GM23338 (cell line): Measurements from ENCODE around the gene FAM167B.

Source experiments
- CREB1 ChIP-seq: fragments of 250-450 bp; sonication (Bioruptor Pico); IDR thresholded peaks from 2 replicates; pipeline ENCODE4 v1.5.0; 2020; ENCODE audit warnings: low read depth, mild to moderate bottlenecking, moderate library complexity
- EZH2 ChIP-seq: fragments of 200-600 bp; sonication (generic); IDR thresholded peaks from one replicate; pipeline ENCODE4 v1.8.0; 2017; ENCODE audit warnings: antibody characterized with exemption, mild to moderate bottlenecking, low read depth; ENCODE audit not compliant: unreplicated experiment
- EZH2phosphoT487 ChIP-seq: fragments of 200-600 bp; sonication (generic); IDR thresholded peaks from one replicate; pipeline ENCODE4 v1.8.1; 2018; ENCODE audit warnings: antibody characterized with exemption; ENCODE audit not compliant: unreplicated experiment
- JUNB ChIP-seq: IDR thresholded peaks from one replicate; pipeline ENCODE4 v1.6.1; 2016; ENCODE audit warnings: antibody characterized with exemption; ENCODE audit not compliant: unreplicated experiment
- POLR2AphosphoS5 ChIP-seq: IDR thresholded peaks from 2 replicates; pipeline ENCODE4 v1.6.1; 2016; ENCODE audit warnings: antibody characterized with exemption, low read depth
- STAT1 ChIP-seq: IDR thresholded peaks from one replicate; pipeline ENCODE4 v1.6.1; 2016; ENCODE audit warnings: antibody characterized with exemption; ENCODE audit not compliant: unreplicated experiment
- ZNF114 ChIP-seq: fragments of 250-450 bp; sonication (Bioruptor Pico); IDR thresholded peaks from 2 replicates; pipeline ENCODE4 v1.5.0; 2020; ENCODE audit warnings: mild to moderate bottlenecking, moderate library complexity
- TF ChIP-seq, protein P1 (sequence below), 2 experiments: fragments of 200-600 bp in 1 of 2; sonication (generic) in 1 of 2; conservative IDR thresholded peaks; 2 replicates each; pipeline versions ENCODE4 v1.5.1 to v1.6.1; 2016 to 2017; ENCODE audit warnings: antibody characterized with exemption in 2 of 2, low read depth in 2 of 2, mild to moderate bottlenecking in 2 of 2, moderate library complexity in 1 of 2
- TF ChIP-seq, protein P2 (sequence below): IDR thresholded peaks from one replicate; pipeline ENCODE4 v1.6.1; 2018; ENCODE audit warnings: antibody characterized with exemption; ENCODE audit not compliant: unreplicated experiment

DNA sequence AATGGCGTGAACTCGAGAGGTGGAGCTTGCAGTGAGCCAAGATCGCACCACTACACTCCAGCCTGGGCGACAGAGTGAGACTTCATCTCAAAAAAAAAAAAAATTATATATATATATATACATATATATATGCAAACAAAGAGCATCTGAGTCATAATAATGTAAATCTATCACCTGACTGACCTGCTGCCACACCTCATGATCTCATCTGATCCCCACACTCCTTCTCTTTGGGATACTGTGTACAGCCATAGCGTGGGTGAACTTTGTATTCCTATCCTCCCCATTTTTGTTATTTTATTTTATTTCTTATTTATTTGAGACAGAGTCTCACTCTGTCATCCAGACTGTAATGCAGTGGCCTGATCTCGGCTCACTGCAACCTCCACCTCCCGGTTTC, 42.2 kb downstream of the FAM167B start:
- TF ChIP-seq, protein P1, sequence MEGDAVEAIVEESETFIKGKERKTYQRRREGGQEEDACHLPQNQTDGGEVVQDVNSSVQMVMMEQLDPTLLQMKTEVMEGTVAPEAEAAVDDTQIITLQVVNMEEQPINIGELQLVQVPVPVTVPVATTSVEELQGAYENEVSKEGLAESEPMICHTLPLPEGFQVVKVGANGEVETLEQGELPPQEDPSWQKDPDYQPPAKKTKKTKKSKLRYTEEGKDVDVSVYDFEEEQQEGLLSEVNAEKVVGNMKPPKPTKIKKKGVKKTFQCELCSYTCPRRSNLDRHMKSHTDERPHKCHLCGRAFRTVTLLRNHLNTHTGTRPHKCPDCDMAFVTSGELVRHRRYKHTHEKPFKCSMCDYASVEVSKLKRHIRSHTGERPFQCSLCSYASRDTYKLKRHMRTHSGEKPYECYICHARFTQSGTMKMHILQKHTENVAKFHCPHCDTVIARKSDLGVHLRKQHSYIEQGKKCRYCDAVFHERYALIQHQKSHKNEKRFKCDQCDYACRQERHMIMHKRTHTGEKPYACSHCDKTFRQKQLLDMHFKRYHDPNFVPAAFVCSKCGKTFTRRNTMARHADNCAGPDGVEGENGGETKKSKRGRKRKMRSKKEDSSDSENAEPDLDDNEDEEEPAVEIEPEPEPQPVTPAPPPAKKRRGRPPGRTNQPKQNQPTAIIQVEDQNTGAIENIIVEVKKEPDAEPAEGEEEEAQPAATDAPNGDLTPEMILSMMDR (conservative IDR thresholded peaks at IDR 0.05; ENCODE audit: low read depth in 2 of 2): no peak
- TF ChIP-seq POLR2AphosphoS5 (no peak), EZH2 (no peak), EZH2phosphoT487 (no peak), CREB1 (CRISPR knock-in tag) (no peak), ZNF114 (CRISPR knock-in tag) (no peak), JUNB (no peak), STAT1 (no peak)
- TF ChIP-seq, protein P2, sequence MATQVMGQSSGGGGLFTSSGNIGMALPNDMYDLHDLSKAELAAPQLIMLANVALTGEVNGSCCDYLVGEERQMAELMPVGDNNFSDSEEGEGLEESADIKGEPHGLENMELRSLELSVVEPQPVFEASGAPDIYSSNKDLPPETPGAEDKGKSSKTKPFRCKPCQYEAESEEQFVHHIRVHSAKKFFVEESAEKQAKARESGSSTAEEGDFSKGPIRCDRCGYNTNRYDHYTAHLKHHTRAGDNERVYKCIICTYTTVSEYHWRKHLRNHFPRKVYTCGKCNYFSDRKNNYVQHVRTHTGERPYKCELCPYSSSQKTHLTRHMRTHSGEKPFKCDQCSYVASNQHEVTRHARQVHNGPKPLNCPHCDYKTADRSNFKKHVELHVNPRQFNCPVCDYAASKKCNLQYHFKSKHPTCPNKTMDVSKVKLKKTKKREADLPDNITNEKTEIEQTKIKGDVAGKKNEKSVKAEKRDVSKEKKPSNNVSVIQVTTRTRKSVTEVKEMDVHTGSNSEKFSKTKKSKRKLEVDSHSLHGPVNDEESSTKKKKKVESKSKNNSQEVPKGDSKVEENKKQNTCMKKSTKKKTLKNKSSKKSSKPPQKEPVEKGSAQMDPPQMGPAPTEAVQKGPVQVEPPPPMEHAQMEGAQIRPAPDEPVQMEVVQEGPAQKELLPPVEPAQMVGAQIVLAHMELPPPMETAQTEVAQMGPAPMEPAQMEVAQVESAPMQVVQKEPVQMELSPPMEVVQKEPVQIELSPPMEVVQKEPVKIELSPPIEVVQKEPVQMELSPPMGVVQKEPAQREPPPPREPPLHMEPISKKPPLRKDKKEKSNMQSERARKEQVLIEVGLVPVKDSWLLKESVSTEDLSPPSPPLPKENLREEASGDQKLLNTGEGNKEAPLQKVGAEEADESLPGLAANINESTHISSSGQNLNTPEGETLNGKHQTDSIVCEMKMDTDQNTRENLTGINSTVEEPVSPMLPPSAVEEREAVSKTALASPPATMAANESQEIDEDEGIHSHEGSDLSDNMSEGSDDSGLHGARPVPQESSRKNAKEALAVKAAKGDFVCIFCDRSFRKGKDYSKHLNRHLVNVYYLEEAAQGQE: no peak
